HCT116 (cell line): ENCODE measurements around the gene PARP2. TPM values are rescaled to one million over a fixed set of nuclear protein-coding genes. Genes with fewer than 3 reads are reported as not detected.

Source experiments
- ATAC-seq: fragments of 200-7000 bp; cut with Tn5 transposase; 2 replicates; pipeline ENCODE4 v1.9.1; 2020; ENCODE audit warnings: mild to moderate bottlenecking, moderate library complexity
- BruUV-seq: library from RNA; stranded (reverse); fragments of 400-500 nt; replicated peaks from 2 replicates; lab custom pipeline; 2021; lab: Mats Ljungman, UMichigan
- CTCF ChIA-PET: fragments of 300-600 bp; sonication (Branson Sonifier 250); formaldehyde crosslinking; loops from one replicate; lab custom pipeline; 2021; ENCODE audit warnings: antibody characterized with exemption; lab: Charles Lee
- POLR2A ChIA-PET: fragments of 300-600, 350-600 bp; sonication (Branson Sonifier 250); formaldehyde crosslinking; loops from one replicate; lab custom pipeline; 2021; ENCODE audit warnings: antibody characterized with exemption; lab: Charles Lee
- RAD21 ChIA-PET, 2 experiments: fragments of 300-600 bp; sonication (Branson Sonifier 250); formaldehyde crosslinking; loops; one replicate each; lab custom pipeline; 2023; ENCODE audit warnings: low total read pairs in 2 of 2; ENCODE audit not compliant: uncharacterized antibody in 2 of 2, unreplicated experiment in 2 of 2, low non-redundant PET in 1 of 2; lab: Charles Lee
- DNase-seq: peaks from one replicate; pipeline ENCODE4 v3.0.0-alpha.2; 2010; ENCODE audit warnings: low read depth, low spot score
- H2AFZ ChIP-seq: fragments of 200-600 bp; shearing (Covaris generic), sonication (generic); 2 replicates; pipeline ENCODE4 v1.6.1; 2017; ENCODE audit warnings: low read depth, mixed run types, mixed read lengths, antibody characterized with exemption, low read length; ENCODE audit not compliant: poor library complexity, severe bottlenecking
- H3K27ac ChIP-seq: 2 replicates; pipeline ENCODE4 v1.5.1; 2012; ENCODE audit warnings: low read depth, low read length
- H3K27me3 ChIP-seq: fragments of 200-600 bp; sonication (generic); 2 replicates; pipeline ENCODE4 v1.6.1; 2016; ENCODE audit warnings: mixed run types, low read length, mixed read lengths; ENCODE audit not compliant: insufficient read depth
- H3K36me3 ChIP-seq, 2 experiments: fragments of 200-500 bp in 1 of 2; fragments of 200-600 bp in 1 of 2; sonication (Bioruptor generic) in 1 of 2; sonication (generic) in 1 of 2; 2 replicates each; pipeline versions ENCODE4 v1.5.1 to v1.6.1; 2014 to 2016; ENCODE audit warnings: low read length in 2 of 2, inconsistent platforms in 1 of 2, mixed read lengths in 1 of 2, mixed run types in 1 of 2; ENCODE audit not compliant: insufficient read depth in 2 of 2, control insufficient read depth in 1 of 2
- H3K4me1 ChIP-seq, 2 experiments: fragments of 200-600 bp in 1 of 2; sonication (generic) in 1 of 2; 2 replicates each; pipeline versions ENCODE4 v1.5.1 to v1.6.1; 2012 to 2017; ENCODE audit warnings: low read length in 2 of 2, inconsistent platforms in 1 of 2, mild to moderate bottlenecking in 1 of 2, mixed read lengths in 1 of 2, mixed run types in 1 of 2, moderate library complexity in 1 of 2; ENCODE audit not compliant: insufficient read depth in 2 of 2, control insufficient read depth in 1 of 2
- H3K4me2 ChIP-seq: fragments of 200-600 bp; sonication (generic); 2 replicates; pipeline ENCODE4 v1.6.1; 2017; ENCODE audit warnings: mixed run types, low read length, mixed read lengths
- H3K4me3 ChIP-seq, 2 experiments: fragments of 200-600 bp in 1 of 2; sonication (generic) in 1 of 2; replicated peaks in 1 of 2; 2 replicates each; pipeline ENCODE4 v1.5.1; 2011 to 2016; ENCODE audit warnings: low read length in 2 of 2, control low read depth in 1 of 2, low read depth in 1 of 2, mild to moderate bottlenecking in 1 of 2, mixed read lengths in 1 of 2, mixed run types in 1 of 2
- H3K79me2 ChIP-seq: fragments of 200-600 bp; sonication (generic); 2 replicates; pipeline ENCODE4 v1.6.1; 2017; ENCODE audit warnings: mild to moderate bottlenecking, mixed run types, low read length, moderate library complexity, mixed read lengths; ENCODE audit not compliant: insufficient read depth
- H3K9ac ChIP-seq: fragments of 200-600 bp; sonication (generic); 2 replicates; pipeline ENCODE4 v1.6.1; 2016; ENCODE audit warnings: low read length, mixed read lengths
- H3K9me2 ChIP-seq: fragments of 200-600 bp; sonication (generic), shearing (Covaris generic); 2 replicates; pipeline ENCODE4 v1.6.1; 2017; ENCODE audit warnings: mixed run types, mild to moderate bottlenecking, moderate library complexity; ENCODE audit not compliant: insufficient read depth
- H3K9me3 ChIP-seq, 2 experiments: fragments of 200-500 bp in 1 of 2; fragments of 200-600 bp in 1 of 2; sonication (Bioruptor generic) in 1 of 2; sonication (generic) in 1 of 2; 2 replicates each; pipeline ENCODE4 v1.6.1; 2014 to 2017; ENCODE audit warnings: low read length in 2 of 2, mixed read lengths in 2 of 2, inconsistent platforms in 1 of 2, low read depth in 1 of 2, mild to moderate bottlenecking in 1 of 2, mixed run types in 1 of 2, moderate library complexity in 1 of 2; ENCODE audit not compliant: control insufficient read depth in 1 of 2, insufficient read depth in 1 of 2
- H4K20me1 ChIP-seq: fragments of 200-600 bp; sonication (generic), shearing (Covaris generic); 2 replicates; pipeline ENCODE4 v1.6.1; 2017; ENCODE audit warnings: mixed run types, mild to moderate bottlenecking, moderate library complexity; ENCODE audit not compliant: insufficient read depth
- ELF1 ChIP-seq: IDR thresholded peaks from 2 replicates; pipeline ENCODE4 v1.6.1; 2012; ENCODE audit warnings: low read depth, borderline replicate concordance
- POLR2A ChIP-seq: IDR thresholded peaks from 2 replicates; pipeline ENCODE4 v1.7.0; 2011; ENCODE audit warnings: borderline replicate concordance; ENCODE audit not compliant: insufficient read depth, insufficient read length; ENCODE audit errors: extremely low read depth
- YY1 ChIP-seq: IDR thresholded peaks from 2 replicates; pipeline ENCODE4 v1.6.1; 2011; ENCODE audit warnings: low read length, low read depth, moderate library complexity, mild to moderate bottlenecking; ENCODE audit not compliant: insufficient replicate concordance; ENCODE audit errors: extremely low read depth
- intact Hi-C: fragments of 100-400 bp; cut with micrococcal nuclease; formaldehyde crosslinking; loops from 2 replicates; pipeline ENCODE4 v1.10.0; 2022
- total RNA-seq: library from RNA; stranded (reverse); gene quantifications from one replicate; pipeline ENCODE4 v1.2.1, GENCODE V29; 2021; ENCODE audit not compliant: unreplicated experiment
- TF ChIP-seq, protein P1 (sequence below): IDR thresholded peaks from 2 replicates; pipeline ENCODE4 v1.6.1; 2012
- TF ChIP-seq, protein P2 (sequence below): IDR thresholded peaks from 2 replicates; pipeline ENCODE4 v1.6.1; 2012

PARP2 gene
- total RNA-seq, 1 experiment from 2014 or later: 51.8 TPM

DNA sequence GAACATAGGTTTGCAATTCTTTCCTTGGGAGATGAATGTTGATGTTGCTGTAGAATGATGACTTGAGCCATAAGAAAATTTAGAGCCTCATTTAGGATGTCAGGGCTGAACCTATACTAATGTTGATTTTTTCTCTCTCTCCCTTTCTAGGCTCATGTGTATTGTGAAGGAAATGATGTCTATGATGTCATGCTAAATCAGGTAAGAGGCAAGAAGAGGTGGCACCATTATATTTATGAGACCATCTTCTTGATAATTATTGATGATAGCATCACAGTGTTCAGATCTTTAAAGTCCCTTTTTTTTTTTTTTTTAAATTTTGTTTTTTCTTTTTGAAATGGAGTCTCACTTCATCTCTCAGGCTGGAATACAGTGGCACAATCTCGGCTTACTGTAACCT, 3.3 kb downstream of the PARP2 start:
- H3K4me2 ChIP-seq: no peak overlapping the region
- no peak for ATAC-seq
- no peaks in the 10 kb centered on the region for H3K9me2 ChIP-seq
- no peaks in the 10 kb centered on the region for H3K9me3 ChIP-seq
- DNase-seq: no peak
- POLR2A ChIA-PET: no interaction called here
- no peaks in the 10 kb centered on the region for H3K27me3 ChIP-seq
- RAD21 ChIA-PET: no interaction called here
- peaks cover 44 to 46% of the 10 kb centered on the region in 2 experiments for H3K36me3 ChIP-seq
- H2AFZ ChIP-seq: no peak overlapping the region
- no TSS peak for BruUV-seq
- H4K20me1 ChIP-seq: no peaks in the 10 kb centered on the region
- H3K4me3 ChIP-seq: no peak overlapping the region
- TF ChIP-seq POLR2A: no peak
- TF ChIP-seq, protein P1, sequence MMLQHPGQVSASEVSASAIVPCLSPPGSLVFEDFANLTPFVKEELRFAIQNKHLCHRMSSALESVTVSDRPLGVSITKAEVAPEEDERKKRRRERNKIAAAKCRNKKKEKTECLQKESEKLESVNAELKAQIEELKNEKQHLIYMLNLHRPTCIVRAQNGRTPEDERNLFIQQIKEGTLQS: no peak
- TF ChIP-seq, protein P2, sequence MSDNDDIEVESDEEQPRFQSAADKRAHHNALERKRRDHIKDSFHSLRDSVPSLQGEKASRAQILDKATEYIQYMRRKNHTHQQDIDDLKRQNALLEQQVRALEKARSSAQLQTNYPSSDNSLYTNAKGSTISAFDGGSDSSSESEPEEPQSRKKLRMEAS: no peak
- TF ChIP-seq ELF1: no peak
- TF ChIP-seq, all 23 proteins: peak for 0
- H3K79me2 ChIP-seq: peaks cover 30% of the 10 kb centered on the region
- CTCF ChIA-PET: no interaction called here
- H3K27ac ChIP-seq: no peak overlapping the region
- H3K9ac ChIP-seq: no peak overlapping the region
- H3K4me1 ChIP-seq: peaks cover 3 to 10% of the 10 kb centered on the region in 2 experiments; a peak in 3 of 4 replicates
- intact Hi-C loops: no loop called here

DNA sequence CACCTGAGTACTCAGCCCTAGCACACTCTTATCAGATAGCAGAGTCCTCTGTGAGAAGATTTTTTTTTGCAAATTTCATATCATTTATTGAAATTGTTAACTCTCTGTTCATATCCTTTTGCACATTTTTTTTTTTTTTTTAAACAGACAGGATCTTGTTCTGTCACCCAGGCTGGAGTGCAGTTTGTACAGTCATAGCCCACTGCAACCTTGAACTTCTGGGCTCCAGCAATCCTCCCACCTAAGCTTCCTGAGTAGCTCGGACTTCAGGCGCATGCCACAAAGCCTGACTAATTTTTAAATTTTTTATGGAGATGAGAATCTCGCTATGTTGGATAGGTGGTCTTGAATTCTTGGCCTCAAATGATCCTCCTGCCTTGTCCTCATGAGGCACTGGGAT, 4.3 kb downstream of the PARP2 start:
- H3K27me3 ChIP-seq: no peaks in the 10 kb centered on the region
- CTCF ChIA-PET: interaction anchor here (1.6 kb wide), 1 partner anchor 66 kb away, joined by 3 read pairs; no protein-coding TSS in a partner anchor
- peaks cover 30% of the 10 kb centered on the region for H3K79me2 ChIP-seq
- H3K9ac ChIP-seq: no peak overlapping the region
- H3K27ac ChIP-seq: no peak overlapping the region
- POLR2A ChIA-PET: no interaction called here
- H3K36me3 ChIP-seq: peaks cover 52 to 56% of the 10 kb centered on the region in 2 experiments
- RAD21 ChIA-PET: no interaction called here
- no peaks in the 10 kb centered on the region for H4K20me1 ChIP-seq
- H3K4me3 ChIP-seq: no peak overlapping the region
- TF ChIP-seq, protein P2: no peak
- no peak for TF ChIP-seq YY1
- ATAC-seq: no peak
- intact Hi-C loops: no loop called here
- no peaks in the 10 kb centered on the region for H3K9me3 ChIP-seq
- H2AFZ ChIP-seq: no peak overlapping the region
- BruUV-seq: no TSS peak
- no peaks in the 10 kb centered on the region for H3K9me2 ChIP-seq
- no peak overlapping the region for H3K4me2 ChIP-seq
- H3K4me1 ChIP-seq: peaks cover 0 to 5% of the 10 kb centered on the region in 2 experiments; a peak in 2 of 4 replicates
- no peak for DNase-seq
